GM23338 (cell line): ENCODE results near the gene EMX1.

Experiments
- CREB1 ChIP-seq: fragments of 250-450 bp; sonication (Bioruptor Pico); IDR thresholded peaks from 2 replicates; pipeline ENCODE4 v1.5.0; 2020; ENCODE audit warnings: low read depth, mild to moderate bottlenecking, moderate library complexity
- CTCF ChIP-seq, 2 experiments: fragments of 200-600 bp in 1 of 2; sonication (generic) in 1 of 2; conservative IDR thresholded peaks; 2 replicates each; pipeline versions ENCODE4 v1.5.1 to v1.6.1; 2016 to 2017; ENCODE audit warnings: antibody characterized with exemption in 2 of 2, low read depth in 2 of 2, mild to moderate bottlenecking in 2 of 2, moderate library complexity in 1 of 2
- EZH2 ChIP-seq: fragments of 200-600 bp; sonication (generic); IDR thresholded peaks from one replicate; pipeline ENCODE4 v1.8.0; 2017; ENCODE audit warnings: antibody characterized with exemption, mild to moderate bottlenecking, low read depth; ENCODE audit not compliant: unreplicated experiment
- EZH2phosphoT487 ChIP-seq: fragments of 200-600 bp; sonication (generic); IDR thresholded peaks from one replicate; pipeline ENCODE4 v1.8.1; 2018; ENCODE audit warnings: antibody characterized with exemption; ENCODE audit not compliant: unreplicated experiment
- JUNB ChIP-seq: IDR thresholded peaks from one replicate; pipeline ENCODE4 v1.6.1; 2016; ENCODE audit warnings: antibody characterized with exemption; ENCODE audit not compliant: unreplicated experiment
- POLR2AphosphoS5 ChIP-seq: IDR thresholded peaks from 2 replicates; pipeline ENCODE4 v1.6.1; 2016; ENCODE audit warnings: antibody characterized with exemption, low read depth
- REST ChIP-seq: IDR thresholded peaks from one replicate; pipeline ENCODE4 v1.6.1; 2018; ENCODE audit warnings: antibody characterized with exemption; ENCODE audit not compliant: unreplicated experiment
- STAT1 ChIP-seq: IDR thresholded peaks from one replicate; pipeline ENCODE4 v1.6.1; 2016; ENCODE audit warnings: antibody characterized with exemption; ENCODE audit not compliant: unreplicated experiment
- ZNF114 ChIP-seq: fragments of 250-450 bp; sonication (Bioruptor Pico); IDR thresholded peaks from 2 replicates; pipeline ENCODE4 v1.5.0; 2020; ENCODE audit warnings: mild to moderate bottlenecking, moderate library complexity
- ZNF331 ChIP-seq: fragments of 250-450 bp; sonication (Bioruptor Pico); IDR thresholded peaks from 2 replicates; pipeline ENCODE4 v1.5.0; 2020; ENCODE audit warnings: low read depth, mild to moderate bottlenecking, moderate library complexity

GRCh38 chr2:72914206-72914559 is 3.1 kb upstream of the EMX1 start:
- TF ChIP-seq CTCF (conservative IDR thresholded peaks at IDR 0.05; ENCODE audit: low read depth in 2 of 2) (no peak), EZH2 (no peak), REST (no peak), POLR2AphosphoS5 (no peak), EZH2phosphoT487 (no peak), ZNF331 (CRISPR knock-in tag) (no peak), CREB1 (CRISPR knock-in tag) (no peak), JUNB (no peak), STAT1 (no peak), ZNF114 (CRISPR knock-in tag) (no peak)
